Heart right ventricle (tissue), 16 donors: ENCODE results near the gene NOTO. TPM values are rescaled to one million over a fixed set of nuclear protein-coding genes. Genes with fewer than 3 reads are reported as not detected.

Source experiments
- ATAC-seq, 8 donors: fragments of 200-7000 bp; cut with Tn5 transposase; one replicate each; pipeline ENCODE4 v1.9.1; 2020; ENCODE audit warnings: mild to moderate bottlenecking in 8 of 8, moderate library complexity in 8 of 8, moderate number of reproducible peaks in 1 of 8
- DNase-seq, 2 donors: peaks; one replicate each; pipeline ENCODE4 v3.0.0-alpha.2; 2020
- H3K27ac ChIP-seq, 10 donors: fragments of 200-600 bp; sonication (generic) in 2 of 10; one replicate each; pipeline versions ENCODE4 v1.5.0 to v1.8.0; 2020 to 2022; ENCODE audit warnings: mild to moderate bottlenecking in 3 of 10
- H3K27me3 ChIP-seq, 7 donors: fragments of 200-600 bp; one replicate each; pipeline ENCODE4 v1.8.0; 2021 to 2022; ENCODE audit warnings: mild to moderate bottlenecking in 2 of 7
- H3K36me3 ChIP-seq, 9 donors: fragments of 200-600 bp; sonication (generic) in 1 of 9; one replicate each; pipeline versions ENCODE4 v1.5.0 to v1.8.0; 2020 to 2022; ENCODE audit warnings: mild to moderate bottlenecking in 2 of 9
- H3K4me1 ChIP-seq, 9 donors: fragments of 200-600 bp; sonication (generic) in 1 of 9; one replicate each; pipeline versions ENCODE4 v1.5.0 to v1.8.0; 2020 to 2022; ENCODE audit warnings: mild to moderate bottlenecking in 4 of 9
- H3K4me3 ChIP-seq, 10 donors: fragments of 200-600 bp; sonication (generic) in 2 of 10; one replicate each; pipeline versions ENCODE4 v1.5.0 to v1.8.0; 2020 to 2022; ENCODE audit warnings: mild to moderate bottlenecking in 7 of 10, moderate library complexity in 2 of 10
- H3K9me3 ChIP-seq, 11 donors: fragments of 200-600 bp in 10 of 11; sonication (generic) in 2 of 11; one replicate each; pipeline versions ENCODE4 v1.5.0 to v1.8.0; 2013 to 2022; ENCODE audit warnings: mild to moderate bottlenecking in 2 of 11, control low read depth in 1 of 11, moderate library complexity in 1 of 11
- WGBS, 2 donors: extraction: QIAGEN DNeasy Blood & Tissue Kit; methylation state at CpG; one replicate each; pipeline ENCODE4 v1.1.7; 2013; ENCODE audit warnings: inconsistent platforms in 1 of 2; 5-methylcytosine and 5-hydroxymethylcytosine counted together
- intact Hi-C, 10 donors: fragments of 100-400 bp; cut with DNase I; formaldehyde crosslinking; loops; one replicate each; pipeline versions ENCODE4 v1.11.1 to v1.14.2; 2022
- polyA plus RNA-seq, 2 donors: library from polyadenylated mRNA; stranded (reverse); fragments of 200-250 nt; gene quantifications; one replicate each; pipeline ENCODE4 v1.2.3, GENCODE V29; 2013
- total RNA-seq, 10 donors: library from RNA; stranded (reverse); fragmentation: NEBNext Ultra II Directional in 3 of 10; extraction: Animal tissue kit (Norgen Biotek cat#: 25700) in 3 of 10; gene quantifications; one replicate each; pipeline versions ENCODE4 v1.2.1 to v1.2.4, GENCODE V29; 2021 to 2023
- TF ChIP-seq, protein P1 (sequence below), 9 donors: fragments of 200-600 bp; sonication (generic) in 2 of 9; IDR thresholded peaks; one replicate each; pipeline versions ENCODE4 v1.5.0 to v1.8.0; 2021 to 2022; ENCODE audit warnings: antibody characterized with exemption in 9 of 9, mild to moderate bottlenecking in 5 of 9, moderate library complexity in 1 of 9
- donor health status: Arrhythmogenic right ventricular cardiomyopathy.
- donor health status: ischemic (EF 13 %, LVEDD 7.1; RV severe dilation, severe dysfunction).
- donor health status: healthy with polysubstance abuse.
- donor health status: DM: no; HTN: yes; CAD: no.
- donor health status: DM: no; HTN: no; CAD: no.
- donor health status: ischemic (EF 25% LVEDD 6.9; RV normal size, moderate dysfunction).
- donor health status: ischemic (EF 25% LVEDD 5.7; RV mildly dilated, moderate dysfunction).
- donor health status: healthy.
- donor health status: DM: yes; HTN: yes; CAD: no.
- donor health status: Ischemic cardiomyopathy.
- donor health status: ischemic (EF 35%, LVEDD 5.7; RV mildly dilated, moderate dysfunction).
- donor health status: nonischemic (EF 11% LVEDD 7.7; RV severe dilation, severe dysfunction).
- donor health status: DM: yes; HTN: yes; CAD: no.
- donor health status: PGD.
- donor health status: ischemic (EF 29% LVEDD 5.4; RV normal size, mild dysfunction).
- donor health status: nonischemic (EF 23%, LVEDD 6.1; RV moderate dilation, normal function).

Gene NOTO
- total and polyA plus RNA-seq, 12 donors, result not detected

DNA sequence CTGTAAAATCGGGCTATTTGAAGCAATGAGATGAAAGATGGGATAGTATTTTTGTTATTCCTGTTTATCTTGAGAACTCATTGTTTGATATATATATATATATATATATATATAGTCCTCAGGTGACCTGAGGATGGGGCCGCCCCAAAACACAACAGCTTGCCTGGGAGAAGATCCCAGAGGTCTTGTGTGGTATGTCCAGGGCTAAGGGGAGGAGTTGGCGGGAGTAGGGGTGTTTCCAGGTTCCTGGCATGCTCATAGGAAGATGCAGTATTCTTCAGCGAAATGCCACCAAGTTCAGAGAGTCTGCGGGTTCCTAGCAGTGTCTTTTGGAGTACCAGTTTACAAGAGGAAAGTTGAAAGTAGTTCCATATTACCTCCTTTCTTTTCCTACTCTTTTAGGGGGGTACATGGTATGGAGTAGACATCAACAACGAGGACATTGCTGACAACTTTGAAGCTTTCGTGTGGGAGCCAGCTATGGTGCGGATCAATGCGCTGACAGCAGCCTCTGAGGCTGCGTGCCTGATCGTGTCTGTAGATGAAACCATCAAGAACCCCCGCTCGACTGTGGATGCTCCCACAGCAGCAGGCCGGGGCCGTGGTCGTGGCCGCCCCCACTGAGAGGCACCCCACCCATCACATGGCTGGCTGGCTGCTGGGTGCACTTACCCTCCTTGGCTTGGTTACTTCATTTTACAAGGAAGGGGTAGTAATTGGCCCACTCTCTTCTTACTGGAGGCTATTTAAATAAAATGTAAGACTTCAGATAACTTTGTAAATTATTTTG is 50.1 kb downstream of the NOTO start:
- peaks cover 0 to 3% (median 0%) of the 10 kb centered on the region in 9 donors for H3K4me1 ChIP-seq
- TF ChIP-seq, protein P1, sequence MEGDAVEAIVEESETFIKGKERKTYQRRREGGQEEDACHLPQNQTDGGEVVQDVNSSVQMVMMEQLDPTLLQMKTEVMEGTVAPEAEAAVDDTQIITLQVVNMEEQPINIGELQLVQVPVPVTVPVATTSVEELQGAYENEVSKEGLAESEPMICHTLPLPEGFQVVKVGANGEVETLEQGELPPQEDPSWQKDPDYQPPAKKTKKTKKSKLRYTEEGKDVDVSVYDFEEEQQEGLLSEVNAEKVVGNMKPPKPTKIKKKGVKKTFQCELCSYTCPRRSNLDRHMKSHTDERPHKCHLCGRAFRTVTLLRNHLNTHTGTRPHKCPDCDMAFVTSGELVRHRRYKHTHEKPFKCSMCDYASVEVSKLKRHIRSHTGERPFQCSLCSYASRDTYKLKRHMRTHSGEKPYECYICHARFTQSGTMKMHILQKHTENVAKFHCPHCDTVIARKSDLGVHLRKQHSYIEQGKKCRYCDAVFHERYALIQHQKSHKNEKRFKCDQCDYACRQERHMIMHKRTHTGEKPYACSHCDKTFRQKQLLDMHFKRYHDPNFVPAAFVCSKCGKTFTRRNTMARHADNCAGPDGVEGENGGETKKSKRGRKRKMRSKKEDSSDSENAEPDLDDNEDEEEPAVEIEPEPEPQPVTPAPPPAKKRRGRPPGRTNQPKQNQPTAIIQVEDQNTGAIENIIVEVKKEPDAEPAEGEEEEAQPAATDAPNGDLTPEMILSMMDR (IDR thresholded peaks at IDR 0.05), result no peak
- peaks cover 5 to 78% (median 64%) of the 10 kb centered on the region in 9 donors for H3K36me3 ChIP-seq
- WGBS, 2 donors, result 89 to 90% methylated on average over 17 of the region's 17 CpGs
- intact Hi-C loops, result no loop called here
- H3K9me3 ChIP-seq, result no peaks in the 10 kb centered on the region
- no peak overlapping the region for H3K27ac ChIP-seq
- no peaks in the 10 kb centered on the region for H3K27me3 ChIP-seq
- no peak for ATAC-seq
- no peak for DNase-seq
- H3K4me3 ChIP-seq, result no peak overlapping the region

- Histone ChIP-seq H3K9me3 (no peaks in the 10 kb centered on the region), H3K4me3 (no peak overlapping the region), H3K4me1 (peaks cover 0 to 5% (median 0%) of the 10 kb centered on the region in 9 donors), H3K27me3 (no peaks in the 10 kb centered on the region), H3K36me3 (peaks cover 5 to 69% (median 55%) of the 10 kb centered on the region in 9 donors), H3K27ac (no peak overlapping the region)
- ATAC-seq, result no peak
- DNase-seq, result no peak
- WGBS, 2 donors, result 63 to 76% methylated on average over 2 of the region's 2 CpGs
- intact Hi-C loops, result no loop called here
- TF ChIP-seq, protein P1 (IDR thresholded peaks at IDR 0.05), result no peak
Observed at GRCh38 chr2:73253400-73253799, 51.0 kb downstream of the NOTO start.

DNA sequence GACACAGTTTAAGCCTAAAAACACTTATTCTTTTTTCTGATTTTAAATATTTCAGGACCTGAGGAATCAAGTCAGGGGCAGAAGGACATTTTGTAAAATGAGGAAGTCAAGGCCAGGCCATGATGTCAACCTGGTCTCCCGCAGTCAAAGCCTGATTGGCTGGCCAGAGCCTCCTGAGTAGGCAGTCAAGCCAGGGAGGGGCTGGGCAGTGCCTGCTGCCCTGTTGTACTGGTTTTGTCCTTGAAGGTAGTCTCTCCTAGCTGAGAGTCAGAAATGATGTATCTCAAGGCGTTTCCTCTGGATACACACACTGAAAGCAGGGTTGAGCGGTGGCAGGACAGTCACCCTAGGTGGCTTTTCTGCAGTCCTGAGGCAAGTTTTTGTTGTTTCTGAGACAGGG is 51.5 kb downstream of the NOTO start:
- H3K36me3 ChIP-seq, result peaks cover 5 to 64% (median 50%) of the 10 kb centered on the region in 9 donors
- TF ChIP-seq, protein P1 (IDR thresholded peaks at IDR 0.05), result no peak
- 90 to 98% methylated on average over 3 of the region's 3 CpGs for WGBS, 2 donors
- intact Hi-C loops, result no loop called here
- ATAC-seq (no peak), DNase-seq (no peak)
- H3K9me3 ChIP-seq, result no peaks in the 10 kb centered on the region
- H3K4me1 ChIP-seq, result peaks cover 0 to 5% (median 0%) of the 10 kb centered on the region in 9 donors
- no peak overlapping the region for H3K27ac ChIP-seq
- H3K4me3 ChIP-seq, result no peak overlapping the region
- H3K27me3 ChIP-seq, result no peaks in the 10 kb centered on the region

GRCh38 chr2:73254343-73255006 is 52.1 kb downstream of the NOTO start:
- ATAC-seq (no peak), DNase-seq (no peak)
- Histone ChIP-seq H3K27ac (no peak overlapping the region), H3K4me3 (no peak overlapping the region), H3K4me1 (peaks cover 0 to 5% (median 0%) of the 10 kb centered on the region in 9 donors), H3K27me3 (no peaks in the 10 kb centered on the region), H3K36me3 (peaks cover 5 to 58% (median 44%) of the 10 kb centered on the region in 9 donors), H3K9me3 (no peaks in the 10 kb centered on the region)
- 92 to 94% methylated on average over 7 of the region's 7 CpGs for whole genome bisulfite sequencing, 2 donors
- TF ChIP-seq, protein P1 (IDR thresholded peaks at IDR 0.05), result no peak
- intact Hi-C loops, result no loop called here
